HFF-Myc (cell line): ENCODE data around the gene RFX6.

ENCODE experiments used
- DNase-seq: peaks from one replicate; pipeline ENCODE4 v3.0.0-alpha.2; 2011; ENCODE audit warnings: low read depth; ENCODE audit errors: extremely low read depth
- H3K4me3 ChIP-seq: replicated peaks from 2 replicates; pipeline ENCODE4 v1.5.1; 2011; ENCODE audit warnings: low read depth, mild to moderate bottlenecking, control low read depth, low read length
- CTCF ChIP-seq: IDR thresholded peaks from 2 replicates; pipeline ENCODE4 v1.5.1; 2012; ENCODE audit warnings: mild to moderate bottlenecking, low read depth, low read length, control low read depth; ENCODE audit errors: missing control alignments

RFX6 gene

GRCh38 chr6:116877743-116878142, 701 bp downstream of the RFX6 start:
- H3K4me3 ChIP-seq = no peak overlapping the region
- DNase-seq = no peak
- TF ChIP-seq CTCF = no peak

- no peak for DNase-seq
- no peak for TF ChIP-seq CTCF
- H3K4me3 ChIP-seq = no peak overlapping the region
These were observed 4.2 kb downstream of the RFX6 start for GRCh38 chr6:116881236-116881635.

- no peak overlapping the region for H3K4me3 ChIP-seq
- TF ChIP-seq CTCF = no peak
- DNase-seq = no peak
These were observed 6.0 kb downstream of the RFX6 start for GRCh38 chr6:116883005-116883404.

GRCh38 chr6:116884530-116884929, 7.5 kb downstream of the RFX6 start:
- no peak for TF ChIP-seq CTCF
- no peak overlapping the region for H3K4me3 ChIP-seq
- no peak for DNase-seq

- TF ChIP-seq CTCF = no peak
- no peak overlapping the region for H3K4me3 ChIP-seq
- DNase-seq = no peak
These were observed 10.1 kb downstream of the RFX6 start for GRCh38 chr6:116887168-116887567.

- no peak for TF ChIP-seq CTCF
- H3K4me3 ChIP-seq = no peak overlapping the region
- no peak for DNase-seq
These were observed 10.9 kb downstream of the RFX6 start for GRCh38 chr6:116887894-116888293.

- no peak for TF ChIP-seq CTCF
- H3K4me3 ChIP-seq = no peak overlapping the region
- no peak for DNase-seq
These were observed 11.8 kb downstream of the RFX6 start for GRCh38 chr6:116888732-116889360.
